NCI-H1092 treated with DMSO at 0.1 percent for 48 hours (cell line): ENCODE data around the gene ADARB2.

ENCODE experiments used
- DNase-seq: peaks from one replicate; lab custom pipeline; 2025; lab: John Stamatoyannopoulos, UW

ADARB2 gene

DNA sequence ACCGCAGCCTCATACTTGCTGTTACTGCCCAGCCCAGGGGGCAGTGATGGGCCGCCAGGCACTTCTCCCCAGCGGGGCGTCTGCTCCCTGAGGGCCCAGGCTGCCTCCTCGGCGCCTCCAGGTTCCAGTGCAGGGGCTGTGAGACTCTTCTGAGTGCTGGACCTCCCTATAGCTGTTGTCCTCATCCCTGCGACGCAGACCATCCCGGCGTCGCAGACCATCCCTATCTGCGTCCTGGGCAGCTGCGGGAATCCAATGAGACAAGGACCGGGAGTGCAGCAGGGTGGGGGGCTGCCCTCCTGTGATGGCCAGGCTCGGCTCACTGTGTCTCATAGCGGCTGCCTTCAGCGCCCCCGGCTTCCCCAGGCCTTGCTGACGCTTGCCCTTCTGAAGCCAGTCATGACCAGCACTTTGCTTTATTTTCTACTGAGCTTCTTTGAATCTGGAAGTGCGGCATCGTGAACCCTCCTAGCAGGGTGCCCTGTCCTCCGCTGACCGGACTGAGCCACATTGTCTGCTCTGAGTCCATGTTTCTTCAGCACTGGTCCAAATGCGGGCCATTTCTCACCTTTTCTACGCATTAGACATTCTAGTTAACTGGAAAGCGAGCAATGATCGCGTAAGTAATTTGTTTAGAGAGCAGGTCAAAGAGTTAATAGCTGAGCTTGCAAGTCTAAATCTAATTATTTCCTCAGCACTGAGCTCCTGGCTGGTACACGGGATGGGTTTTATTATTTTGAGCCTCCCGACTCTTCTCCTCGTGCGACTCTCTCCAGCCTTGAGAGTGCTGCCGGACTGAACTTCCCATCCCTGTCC lies 341.6 kb downstream of the ADARB2 start:
- no peak for DNase-seq

DNA sequence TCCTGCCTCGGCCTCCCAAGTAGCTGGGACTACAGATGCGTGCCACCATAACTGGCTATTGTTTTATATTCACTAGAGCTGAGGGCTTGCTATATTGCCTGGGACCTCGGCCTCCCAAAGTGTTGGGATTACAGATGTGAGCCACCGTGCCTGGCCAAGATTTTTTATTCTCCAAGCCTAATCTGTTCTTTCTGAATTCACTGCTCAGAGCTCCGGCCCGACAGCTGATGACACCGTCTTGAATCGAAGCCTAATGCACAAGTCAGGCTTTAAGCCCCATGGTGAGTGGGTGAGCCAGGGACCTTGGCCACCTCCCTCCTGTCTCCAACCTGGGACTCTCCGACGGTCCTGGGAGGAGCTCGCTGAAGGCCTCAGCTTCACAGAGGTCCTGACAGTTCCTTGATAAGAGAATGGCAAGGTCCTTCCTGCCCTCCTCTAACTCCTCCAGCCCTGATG lies 342.3 kb downstream of the ADARB2 start:
- no peak for DNase-seq

DNA sequence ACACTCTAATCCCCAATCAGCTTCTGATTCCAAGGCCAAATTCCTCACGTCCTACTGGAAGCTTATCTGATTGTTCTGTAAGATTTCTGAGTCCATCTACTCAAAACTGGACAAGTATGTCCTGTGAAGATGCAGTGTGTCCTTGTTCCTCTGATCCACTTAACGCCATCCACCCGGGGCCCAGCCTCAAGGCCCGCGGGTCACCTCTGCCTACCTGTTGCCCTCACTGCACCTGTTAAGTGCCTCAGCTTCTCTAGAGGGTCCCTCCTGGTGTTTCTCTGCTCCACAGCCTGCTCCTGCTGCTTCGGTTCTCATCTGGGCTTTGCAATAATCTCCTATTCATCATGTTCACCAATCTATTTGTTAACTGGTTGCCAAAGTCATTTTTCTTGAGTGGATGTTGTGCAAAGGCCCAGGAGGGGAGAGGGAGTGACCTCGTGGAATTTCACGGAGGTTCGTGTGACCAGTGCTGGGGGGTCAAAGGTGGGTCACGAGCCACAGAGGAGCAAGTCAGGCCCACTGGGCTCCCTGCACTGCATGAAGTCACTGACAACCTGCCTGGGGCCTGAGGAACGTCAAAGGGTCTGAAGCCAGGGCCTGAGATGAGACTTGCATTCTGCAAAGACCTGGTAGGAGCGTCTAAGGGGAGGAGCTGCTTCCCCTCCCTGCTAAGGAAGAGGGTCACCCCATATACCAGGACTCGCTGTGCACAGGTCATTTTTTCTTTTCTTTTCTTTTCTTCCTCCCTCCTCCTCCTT lies 343.0 kb downstream of the ADARB2 start:
- no peak for DNase-seq

DNA sequence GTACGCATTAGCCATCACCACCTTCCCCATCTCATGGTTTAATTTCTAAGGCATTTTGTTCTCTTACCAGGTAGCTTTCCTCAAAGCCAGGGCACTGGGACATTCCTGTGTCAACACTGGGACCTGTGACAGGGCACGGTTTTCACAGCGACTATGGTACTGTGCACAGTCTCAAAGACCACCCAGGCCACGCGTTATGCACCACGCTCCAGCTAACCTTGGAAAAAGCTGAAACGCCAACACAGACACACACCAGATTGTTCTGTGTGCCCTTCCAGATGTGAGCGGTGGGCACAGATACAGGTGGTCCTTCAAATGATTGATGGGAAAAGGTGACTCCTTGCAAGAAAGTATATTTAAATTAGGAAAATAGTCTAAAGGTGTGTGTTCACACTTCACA lies 343.8 kb downstream of the ADARB2 start:
- DNase-seq, result no peak

DNA sequence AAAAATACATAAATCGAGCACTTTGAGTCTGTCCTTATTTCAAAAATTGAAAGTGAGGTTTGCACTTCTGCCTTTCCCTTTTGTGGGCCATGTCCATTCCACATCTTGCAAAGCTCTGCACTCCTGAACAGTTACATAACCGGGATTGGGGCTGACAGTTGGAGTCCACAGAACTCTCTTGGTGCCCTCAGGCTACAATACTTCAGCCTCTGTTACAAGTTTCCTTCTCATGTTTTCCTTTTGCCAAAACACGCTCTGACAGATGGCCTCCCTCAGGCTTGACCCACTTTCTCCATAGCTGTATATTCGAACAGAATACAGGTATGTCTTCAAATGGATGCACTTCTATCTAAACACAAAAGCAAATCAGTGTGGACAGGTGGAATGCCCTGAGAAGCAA lies 345.2 kb downstream of the ADARB2 start:
- no peak for DNase-seq

DNA sequence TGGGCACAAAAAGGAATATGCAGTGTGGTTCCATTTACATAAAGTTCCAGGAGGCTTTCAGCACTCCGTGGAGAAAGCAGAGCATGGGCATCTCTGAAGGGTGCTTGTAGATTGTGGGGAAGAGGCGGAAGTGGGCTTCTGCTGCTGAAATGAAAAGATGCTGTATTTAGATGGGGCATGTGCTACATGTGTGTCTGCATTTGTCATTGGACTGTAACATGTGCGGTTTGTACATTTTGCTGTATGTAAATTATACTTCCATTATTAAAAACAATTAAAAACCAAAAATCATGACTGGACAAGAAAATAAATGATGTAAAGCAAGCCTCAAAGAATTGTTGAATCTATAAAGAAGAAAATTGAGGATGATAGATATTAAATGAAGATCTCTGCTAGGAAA lies 347.1 kb downstream of the ADARB2 start:
- DNase-seq, result no peak

DNA sequence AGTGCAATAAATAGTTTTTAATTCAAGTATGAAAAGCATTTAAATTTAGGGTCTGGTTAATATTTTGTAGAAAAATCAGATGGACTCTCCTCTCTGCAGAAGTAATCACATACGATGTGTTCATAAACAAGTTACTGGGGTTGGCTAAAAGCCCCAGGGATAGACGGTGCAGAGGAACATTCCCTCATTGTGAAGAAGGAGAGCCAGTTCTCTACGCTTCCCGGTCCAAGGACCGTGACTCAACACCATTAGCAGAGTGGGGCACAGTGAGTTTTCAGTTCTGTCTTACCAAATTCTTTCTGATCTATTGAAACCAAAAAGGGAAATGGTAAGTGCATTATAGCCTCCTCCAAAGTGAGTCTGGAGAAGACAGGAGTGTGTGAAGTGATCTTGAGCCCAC lies 353.3 kb downstream of the ADARB2 start:
- no peak for DNase-seq

DNA sequence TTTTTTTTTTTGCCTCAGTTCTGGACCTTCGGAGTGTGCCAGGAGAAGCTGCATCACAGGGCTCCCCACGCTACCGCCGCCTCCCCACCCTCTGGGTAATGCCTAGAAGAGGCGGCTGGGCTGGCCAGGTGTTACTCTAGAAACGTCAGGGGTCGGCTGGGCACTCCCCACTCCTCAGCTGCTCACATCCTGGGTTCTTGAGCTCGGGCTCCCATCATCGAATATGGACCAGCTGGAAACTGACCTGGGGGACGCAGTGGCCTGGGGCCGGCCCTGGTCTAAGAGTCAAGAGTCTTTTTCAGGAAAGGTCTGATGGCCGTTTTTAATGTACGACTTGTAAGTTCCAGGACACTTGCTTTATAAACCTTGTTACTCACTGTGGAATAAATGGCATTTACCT lies 354.6 kb downstream of the ADARB2 start:
- no peak for DNase-seq

DNA sequence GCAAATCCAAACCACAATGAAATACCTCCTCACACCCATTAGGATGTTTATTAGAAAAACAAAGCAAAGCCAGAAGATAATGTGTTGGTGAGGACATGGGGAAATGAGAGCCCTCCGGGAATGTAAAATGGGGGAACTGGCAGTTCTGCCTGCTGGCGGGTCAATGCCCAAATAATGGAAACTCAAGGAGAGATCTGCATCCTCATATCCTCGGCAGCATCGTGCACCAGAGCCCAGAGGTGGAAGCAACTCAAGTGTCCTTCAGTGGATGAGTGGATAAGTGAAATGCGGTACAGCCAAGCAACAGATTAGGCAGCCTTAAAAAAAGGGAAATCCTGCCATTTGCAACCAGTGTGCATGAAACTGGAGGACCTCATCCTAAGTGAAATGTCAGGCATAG lies 356.0 kb downstream of the ADARB2 start:
- no peak for DNase-seq

DNA sequence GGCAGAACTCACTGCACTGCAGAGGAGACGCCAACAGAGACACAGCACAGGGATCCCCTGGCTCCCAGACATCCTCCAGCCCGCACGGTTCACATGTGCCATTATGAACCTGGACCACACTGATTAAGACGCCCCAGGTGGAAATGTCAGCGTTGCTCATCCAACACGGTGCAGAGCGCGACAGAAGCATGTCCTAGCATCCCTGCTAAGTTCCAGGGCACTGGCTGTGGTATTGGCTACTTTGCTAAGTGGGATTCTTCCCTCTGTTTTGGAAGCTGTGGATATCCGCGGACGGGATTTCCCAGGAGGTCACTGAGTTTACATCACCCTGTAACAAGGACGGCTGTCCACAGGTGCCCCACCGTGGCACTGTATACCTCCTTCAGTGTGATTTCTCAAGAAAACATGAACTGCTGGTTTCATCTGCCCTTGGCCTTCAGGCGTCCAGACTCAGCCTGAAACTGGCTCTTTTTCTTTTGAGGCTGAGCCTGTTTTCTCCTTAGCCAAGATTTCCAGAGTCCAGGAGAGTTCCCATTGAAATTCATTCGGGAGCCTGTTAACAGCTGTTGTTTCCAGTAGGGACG lies 357.1 kb downstream of the ADARB2 start:
- DNase-seq, result no peak

DNA sequence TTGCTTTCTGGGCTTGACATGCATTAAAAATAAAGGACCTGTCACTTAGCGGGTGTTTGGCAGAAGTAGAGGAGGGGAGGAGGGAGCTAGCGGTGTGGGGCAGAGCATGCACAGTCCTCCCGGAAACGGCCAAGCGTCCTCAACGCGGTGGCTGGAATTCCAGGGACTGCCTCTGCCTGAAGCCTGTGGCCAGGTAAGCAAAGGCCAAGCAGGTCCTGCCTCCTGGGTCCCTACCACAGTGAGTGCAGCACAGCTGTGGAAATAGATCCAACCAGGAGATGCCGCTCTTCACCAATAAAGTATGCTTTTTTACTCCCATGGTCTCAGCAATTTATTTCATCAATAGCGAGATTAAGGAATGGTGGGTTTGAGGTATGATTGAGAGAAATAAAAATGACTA lies 357.7 kb downstream of the ADARB2 start:
- no peak for DNase-seq

DNA sequence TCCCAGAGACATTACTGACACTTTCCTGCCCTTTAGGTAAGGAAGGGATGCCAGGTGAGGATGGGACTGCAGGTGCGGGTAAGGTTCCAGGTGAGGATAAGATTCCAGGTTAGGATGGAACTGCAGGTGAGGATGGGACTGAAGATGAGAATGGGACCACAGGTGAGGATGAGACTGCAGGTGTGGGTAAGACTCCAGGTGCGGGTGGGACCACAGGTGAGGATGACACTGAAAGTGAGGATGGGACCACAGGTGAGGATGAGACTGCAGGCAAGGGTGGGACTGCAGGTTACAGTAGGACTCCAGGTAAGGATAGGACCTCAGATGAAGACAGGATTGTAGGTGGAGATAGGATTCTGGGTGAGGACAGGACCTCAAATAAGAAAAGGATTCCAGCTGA lies 358.9 kb downstream of the ADARB2 start:
- DNase-seq, result no peak

DNA sequence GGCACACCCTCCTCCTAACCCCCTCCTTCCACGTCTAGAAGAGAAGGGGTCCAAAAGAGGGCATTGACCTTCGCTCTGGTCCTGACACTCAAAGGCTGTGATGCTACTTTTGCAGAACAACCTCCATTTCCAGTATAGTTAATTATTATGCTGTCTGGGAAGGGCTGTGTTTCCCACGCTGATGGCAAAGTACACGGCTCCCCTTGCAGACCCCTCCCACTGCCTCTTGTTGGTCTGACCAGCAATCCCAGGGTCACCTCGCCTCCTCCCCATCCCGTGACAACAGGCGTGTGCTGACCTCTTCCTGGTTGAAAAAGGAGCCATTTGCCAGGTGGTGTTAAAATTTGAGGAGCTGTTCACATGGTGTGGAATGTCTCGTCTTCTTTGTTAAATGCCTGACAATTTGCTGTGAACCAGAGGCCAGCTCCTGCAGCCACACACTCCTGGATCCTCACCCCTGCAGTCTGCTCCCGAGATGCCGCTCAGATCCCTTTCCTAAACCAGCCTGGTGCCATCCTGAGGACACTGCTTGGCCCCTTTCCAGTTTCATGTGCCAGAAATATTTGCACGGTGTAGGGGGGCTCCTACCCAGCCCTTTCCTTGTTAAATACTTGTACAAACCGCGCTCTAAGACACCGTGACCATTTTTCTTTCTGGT lies 359.5 kb downstream of the ADARB2 start:
- no peak for DNase-seq

DNA sequence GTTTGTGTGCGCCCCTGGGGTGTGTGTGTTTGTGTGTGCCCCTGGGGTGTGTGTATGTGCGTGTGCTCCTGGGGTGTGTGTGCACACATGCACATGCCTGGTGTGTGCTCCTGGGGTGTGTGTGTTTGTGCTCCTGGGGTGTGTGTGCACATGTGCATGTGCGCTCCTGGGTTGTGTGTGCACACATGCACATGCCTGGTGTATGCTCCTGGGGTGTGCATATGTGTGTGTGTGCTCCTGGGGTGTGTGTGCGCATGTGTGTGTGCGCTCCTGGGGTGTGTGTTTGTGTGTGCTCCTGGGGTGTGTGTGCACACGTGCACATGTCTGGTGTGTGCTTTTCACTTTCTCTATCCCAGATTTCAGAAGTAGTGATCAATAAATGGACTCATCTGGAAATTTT lies 360.1 kb downstream of the ADARB2 start:
- no peak for DNase-seq

DNA sequence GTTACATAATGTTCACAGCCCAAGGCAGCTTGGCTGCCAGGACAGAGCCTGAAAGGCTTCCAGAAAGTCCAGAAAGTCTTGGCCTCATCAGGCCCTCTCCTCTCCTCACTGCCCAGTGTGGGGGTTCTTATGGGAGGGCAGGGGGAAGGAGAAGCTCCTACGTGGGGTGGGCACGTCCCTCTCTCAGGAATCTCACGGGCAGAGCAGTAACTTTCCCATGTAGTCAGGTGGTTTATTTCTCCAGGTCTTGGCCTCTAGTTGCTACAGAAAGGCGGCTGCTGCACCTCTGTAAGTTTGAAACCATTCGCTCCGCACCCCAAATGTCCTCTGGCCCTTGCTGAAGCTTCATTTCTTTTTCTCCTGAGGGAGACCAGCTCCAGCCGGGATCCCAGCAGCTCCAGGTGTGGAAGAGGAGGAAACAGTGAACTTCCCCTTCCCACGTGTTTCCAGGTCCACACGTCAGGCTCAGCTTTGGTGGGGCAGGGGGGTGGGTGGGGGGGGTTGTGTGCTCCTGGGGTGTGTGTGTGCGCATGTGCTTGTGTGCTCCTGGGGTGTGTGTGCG lies 360.9 kb downstream of the ADARB2 start:
- DNase-seq, result no peak

DNA sequence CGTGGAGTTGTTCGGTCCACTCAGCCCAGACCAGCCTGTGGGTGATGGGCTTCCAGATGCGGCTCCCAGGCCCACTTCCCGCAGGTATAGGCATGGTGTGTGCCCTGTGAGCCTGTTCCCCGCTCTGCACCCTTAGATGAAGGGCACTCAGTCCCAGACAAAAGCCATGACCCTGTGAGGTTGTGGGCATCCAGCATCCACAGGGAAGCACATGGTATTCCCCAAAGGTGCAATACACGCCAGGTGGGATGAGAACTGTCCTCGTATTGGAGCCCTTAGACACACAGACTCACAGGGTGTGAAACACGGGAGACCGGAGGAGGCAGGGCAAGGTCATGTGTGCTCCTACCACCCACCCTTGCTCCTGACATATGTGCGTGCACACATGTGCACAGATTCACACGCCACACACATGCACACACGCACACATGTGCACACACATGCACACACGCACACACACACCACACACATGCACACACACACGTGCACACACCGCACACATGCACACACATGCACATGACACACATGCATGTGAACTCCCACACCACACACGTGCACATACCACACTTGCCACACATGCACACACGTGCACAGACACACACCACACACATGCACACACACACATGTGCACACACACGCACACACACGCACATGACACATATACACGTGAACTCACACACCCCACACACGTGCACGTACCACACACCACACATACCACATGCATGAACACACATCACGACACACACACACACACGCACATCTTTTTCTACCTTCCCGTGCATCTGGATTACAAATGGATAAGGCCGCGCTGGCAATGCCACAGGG lies 361.8 kb downstream of the ADARB2 start:
- no peak for DNase-seq

DNA sequence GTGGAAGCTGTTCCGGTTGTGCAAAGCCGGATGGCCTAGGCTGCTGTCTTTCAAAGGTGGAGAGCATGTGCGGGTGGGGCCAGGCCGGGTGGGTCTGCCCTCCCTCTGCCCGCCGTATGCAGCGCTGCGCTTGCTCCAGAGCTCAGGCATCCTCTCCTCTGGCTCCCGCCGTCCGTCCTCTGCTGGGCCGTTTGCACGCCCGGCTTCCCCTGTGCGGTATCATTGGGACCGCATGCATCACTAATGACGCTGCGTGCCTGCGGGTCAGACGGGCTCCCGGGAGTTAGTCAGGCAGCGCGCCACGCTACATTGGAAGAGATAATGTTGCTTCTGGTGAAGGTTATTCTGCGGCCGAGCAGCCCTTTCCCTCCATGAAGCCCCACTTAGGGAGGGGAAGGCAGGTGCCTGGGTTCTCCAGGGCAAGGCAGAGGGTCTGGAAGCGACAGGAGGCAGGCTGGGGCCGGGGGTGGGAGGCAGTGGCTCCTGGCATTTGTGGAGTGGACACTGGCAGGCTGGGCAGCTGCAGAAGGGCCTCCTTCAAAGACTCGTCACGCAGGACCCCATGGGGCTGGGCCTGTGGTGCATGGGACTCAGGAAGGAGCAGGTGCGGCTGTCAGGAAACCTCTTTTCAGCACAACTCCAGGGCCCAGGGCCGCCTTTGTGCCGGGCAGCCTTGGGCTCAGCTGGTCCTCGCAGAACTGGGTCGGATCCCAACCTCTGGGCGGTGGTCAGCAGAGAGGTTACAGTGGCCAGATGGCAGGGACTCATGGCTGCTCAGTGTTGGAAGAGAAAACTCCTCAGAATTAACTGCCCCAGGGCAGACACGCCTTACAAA lies 362.6 kb downstream of the ADARB2 start:
- no peak for DNase-seq

DNA sequence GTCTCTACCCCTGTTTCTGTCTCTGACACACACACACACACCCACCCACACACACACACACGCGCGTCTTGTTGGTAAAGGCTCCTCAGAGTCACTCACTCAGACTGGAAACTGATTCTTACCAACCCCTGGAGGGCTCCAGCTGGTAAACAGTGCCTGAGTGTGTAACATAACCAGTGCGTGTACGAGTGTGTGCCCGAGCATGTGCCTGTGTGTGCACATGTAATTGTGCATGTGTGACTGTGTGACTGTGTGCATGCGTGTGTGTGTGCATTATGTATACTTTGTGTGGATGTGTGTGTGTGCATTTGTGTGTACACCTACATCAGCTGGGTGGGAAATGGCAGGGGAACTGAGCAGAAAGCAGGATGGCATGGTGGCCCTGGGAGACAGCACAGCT lies 364.0 kb downstream of the ADARB2 start:
- no peak for DNase-seq

DNA sequence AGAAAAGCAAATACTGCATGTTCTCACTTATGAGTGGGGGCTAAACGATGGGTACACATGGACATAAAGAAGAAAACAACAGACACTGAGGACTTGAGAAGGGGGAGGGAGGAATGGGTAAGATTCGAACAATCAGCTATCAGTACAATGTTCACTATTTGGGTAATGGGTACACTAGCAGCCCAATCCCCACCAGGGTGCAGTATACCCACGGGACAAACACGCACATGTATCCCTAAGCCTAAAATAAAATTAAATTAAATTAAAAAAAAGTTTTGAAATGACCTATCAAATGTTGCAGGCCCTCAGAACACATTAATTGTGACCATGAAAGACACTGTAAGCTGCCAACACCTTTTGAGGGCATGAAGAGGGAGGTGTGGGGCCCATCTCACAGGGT lies 365.1 kb downstream of the ADARB2 start:
- DNase-seq, result no peak

DNA sequence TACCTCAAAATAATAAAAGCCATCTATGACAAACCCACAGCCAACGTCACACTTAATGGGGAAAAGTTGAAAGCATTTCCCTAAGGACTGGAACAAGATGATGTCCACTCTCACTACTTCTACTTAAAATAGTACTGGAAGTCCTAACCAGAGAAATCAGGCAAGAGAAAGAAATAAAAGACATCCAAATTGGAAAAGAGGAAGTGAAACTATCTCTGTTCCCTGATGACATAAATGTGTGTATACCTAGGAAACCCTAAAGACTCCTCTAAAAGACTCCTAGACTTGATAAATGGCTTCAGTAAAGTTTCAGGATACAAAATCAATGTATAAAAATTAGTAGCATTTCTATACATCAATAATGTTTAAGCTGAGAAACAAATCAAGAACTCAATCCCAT lies 367.0 kb downstream of the ADARB2 start:
- DNase-seq, result no peak
